Measurements from ENCODE around the gene NMT2. TPM values are rescaled to one million over a fixed set of nuclear protein-coding genes. Genes with fewer than 3 reads are reported as not detected.

The NMT2 gene
- total RNA-seq, 1 donor from 2014 or later = 9.4 TPM

DNA sequence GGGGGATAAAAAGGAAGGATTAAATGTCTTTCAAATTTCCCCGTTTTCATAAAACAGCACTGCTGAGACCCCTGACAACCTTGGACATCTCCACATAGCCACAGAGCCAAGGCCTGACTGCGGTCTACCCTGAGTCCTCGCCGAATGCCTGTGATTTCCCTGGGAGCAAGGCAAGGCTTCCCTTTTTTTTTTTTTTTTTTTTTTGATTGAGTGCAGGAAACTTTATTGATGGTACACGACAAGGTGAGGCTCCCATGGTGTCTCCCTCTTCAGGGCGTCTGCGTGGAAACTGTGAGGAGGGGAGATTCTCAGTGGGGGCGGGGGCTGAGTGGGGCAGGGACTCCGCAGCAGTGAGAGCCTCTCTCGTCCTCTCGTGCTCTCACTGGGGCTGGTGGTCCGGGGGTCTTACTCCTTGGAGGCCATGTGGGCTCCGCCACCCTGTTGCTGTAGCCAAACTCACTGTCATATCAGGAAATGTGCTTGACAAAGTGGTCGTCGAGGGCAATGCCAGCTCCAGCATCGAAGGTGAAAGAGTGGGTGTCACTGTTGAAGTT, 75.6 kb downstream of the NMT2 start:
- no peak overlapping the region for H3K27ac Mint-ChIP-seq
- no peaks in the 10 kb centered on the region for H3K9me3 Mint-ChIP-seq
- intact Hi-C loops (cut with micrococcal nuclease) = no loop called here
- H3K36me3 Mint-ChIP-seq (ENCODE audit: low read depth) = peaks cover 5% of the 10 kb centered on the region
- H3K27me3 Mint-ChIP-seq (ENCODE audit: insufficient read depth) = peaks cover 12% of the 10 kb centered on the region
- no peak overlapping the region for H3K4me3 Mint-ChIP-seq
- H3K4me1 Mint-ChIP-seq (ENCODE audit: low read depth) = peaks cover 14% of the 10 kb centered on the region
- DNase-seq (ENCODE audit: low spot score) = no peak

DNA sequence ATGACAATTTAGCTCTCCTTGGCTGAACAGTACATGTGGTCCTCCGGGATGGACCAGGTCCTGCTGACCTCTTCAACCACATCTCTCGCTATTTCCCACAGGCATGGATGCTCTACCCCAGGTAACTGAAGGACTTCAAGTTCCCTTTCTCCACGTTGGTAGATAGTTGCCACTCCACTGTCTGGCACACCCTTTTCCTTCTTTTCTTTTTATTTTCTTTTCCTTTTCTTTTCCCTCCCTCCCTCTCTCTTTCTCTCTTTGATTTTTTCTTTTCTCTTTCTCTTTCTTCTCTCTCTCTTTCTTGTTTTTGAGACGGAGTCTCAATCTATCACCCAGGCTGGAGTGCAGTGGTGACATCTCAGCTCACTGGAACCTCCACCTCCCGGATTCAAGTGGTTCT, 77.1 kb downstream of the NMT2 start:
- DNase-seq (ENCODE audit: low spot score) = no peak
- intact Hi-C loops (cut with micrococcal nuclease) = no loop called here
- Mint-ChIP-seq H3K4me3 (no peak overlapping the region), H3K4me1 (ENCODE audit: low read depth) (peaks cover 5% of the 10 kb centered on the region), H3K27ac (no peak overlapping the region), H3K27me3 (ENCODE audit: insufficient read depth) (peaks cover 16% of the 10 kb centered on the region), H3K36me3 (ENCODE audit: low read depth) (no peaks in the 10 kb centered on the region), H3K9me3 (no peaks in the 10 kb centered on the region)

DNA sequence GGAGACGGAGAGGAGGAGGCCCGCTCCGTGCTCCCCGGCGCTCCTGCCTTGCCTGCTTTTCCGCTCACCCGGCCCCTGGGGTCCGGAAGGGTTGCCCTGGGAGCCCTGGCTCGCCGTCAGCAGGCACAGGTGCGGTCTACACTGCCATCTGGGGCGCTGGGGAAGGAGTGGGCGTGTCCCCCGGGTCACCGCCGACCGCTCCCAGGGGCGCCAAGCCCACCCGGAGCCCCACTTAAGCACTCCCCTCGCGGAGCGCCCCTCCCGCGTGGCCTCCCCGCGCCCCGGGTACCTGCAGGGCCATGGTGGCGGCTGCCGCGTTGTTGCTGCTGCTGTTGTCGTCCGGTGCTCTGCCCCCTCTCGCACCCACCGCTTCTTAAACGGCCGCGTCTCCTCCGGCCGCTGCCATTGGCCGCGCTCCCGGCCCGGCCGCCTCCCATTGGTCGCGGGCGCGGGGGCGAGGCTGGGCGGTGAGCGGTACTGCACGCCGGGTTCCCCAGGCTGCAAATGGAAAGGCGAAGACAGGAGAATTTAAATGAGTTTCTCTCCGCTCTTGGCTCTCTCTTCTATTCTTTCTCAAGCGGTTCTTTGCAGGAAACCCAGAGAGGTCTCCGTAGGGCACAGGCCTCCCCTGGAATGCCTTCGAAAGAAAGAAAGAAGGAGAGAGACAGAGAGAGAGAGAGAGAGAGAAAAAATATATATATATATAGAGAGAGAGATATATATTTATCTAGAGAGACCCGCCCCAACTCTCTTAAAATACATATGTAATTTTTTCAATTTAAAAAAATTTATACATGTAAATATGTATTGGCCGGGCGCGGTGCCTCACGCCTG, 79.8 kb downstream of the NMT2 start, which contains the start of gene ACBD7:
Gene ACBD7 (minus strand): TSS at position 349 of the 834 bp plus-strand sequence. CDS start 48 bp downstream, at position 301.
- Mint-ChIP-seq H3K9me3 (no peaks in the 10 kb centered on the region), H3K4me3 (peak within 1 kb of the TSS; percentile 69), H3K27me3 (ENCODE audit: insufficient read depth) (peaks cover 12% of the 10 kb centered on the region), H3K27ac (no peak within 1 kb of the TSS), H3K4me1 (ENCODE audit: low read depth) (peaks cover 5% of the 10 kb centered on the region), H3K36me3 (ENCODE audit: low read depth) (no peaks in the 10 kb centered on the region)
- intact Hi-C loops (cut with micrococcal nuclease) = loop anchor here (1.0 to 5.0 kb wide), 2 partner anchors 9 to 1181 kb away; partner anchors contain the start of gene RPP38
- DNase-seq (ENCODE audit: low spot score) = peak; percentile 81

DNA sequence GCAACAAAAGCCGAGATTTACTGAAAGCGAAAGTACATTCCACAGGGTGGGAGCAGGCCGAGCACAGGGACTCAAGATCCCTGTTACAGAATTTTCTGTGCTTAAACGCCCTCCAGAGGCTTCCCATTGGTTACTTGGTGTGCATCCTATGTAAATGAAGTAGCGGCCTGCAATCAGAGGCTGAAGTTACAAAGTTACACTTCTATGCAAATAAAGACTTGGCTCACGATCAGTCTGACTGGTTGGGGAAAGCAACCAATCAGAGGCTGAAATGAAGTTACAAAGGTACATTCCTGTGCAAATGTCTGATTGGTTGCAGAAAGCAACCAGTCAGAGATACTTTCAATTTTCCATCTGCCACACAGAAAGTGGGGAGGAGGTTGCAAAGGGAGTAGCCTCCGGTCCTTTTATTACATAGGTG, 84.0 kb downstream of the NMT2 start:
- Mint-ChIP-seq H3K4me1 (ENCODE audit: low read depth) (peaks cover 5% of the 10 kb centered on the region), H3K4me3 (no peak overlapping the region)
- intact Hi-C loops (cut with micrococcal nuclease) = no loop called here

DNA sequence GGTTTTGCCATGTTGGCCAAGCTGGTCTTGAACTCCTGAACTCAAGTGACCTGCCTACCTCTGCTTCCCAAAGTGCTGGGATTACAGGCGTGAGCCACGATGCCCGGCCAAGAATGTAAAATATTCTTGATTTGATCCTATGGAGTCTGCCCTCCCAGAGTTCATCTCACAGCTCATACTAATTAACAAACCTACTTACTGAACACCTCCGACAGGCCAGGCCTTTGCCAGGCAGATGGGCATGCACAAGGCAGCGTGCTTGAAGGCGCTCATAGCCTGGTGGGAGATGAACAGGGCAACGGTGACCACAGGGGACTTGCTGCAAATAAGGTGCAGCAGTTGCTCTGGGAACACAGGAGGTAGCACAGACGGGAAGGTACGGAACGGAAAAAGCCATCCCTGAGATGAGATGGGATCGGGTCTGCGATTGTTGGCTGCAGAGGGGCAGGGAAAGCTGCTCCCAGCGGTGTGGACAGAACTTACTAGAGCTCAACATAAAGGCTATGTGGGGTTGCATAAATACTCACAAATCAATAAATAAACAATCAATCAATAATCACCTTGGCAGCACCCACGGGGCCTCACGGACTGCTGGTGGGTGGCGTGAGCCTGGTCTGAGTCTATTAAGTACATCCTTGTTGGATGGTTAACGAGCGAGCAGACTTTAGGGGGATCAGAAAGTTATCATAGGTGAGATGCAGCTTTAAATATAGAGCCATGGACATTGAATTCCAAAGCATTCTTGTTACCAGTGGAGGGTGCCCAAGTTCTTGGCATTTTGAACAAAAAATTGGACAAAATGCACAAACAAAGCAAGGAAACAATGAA, 84.6 kb downstream of the NMT2 start:
- no peak overlapping the region for H3K4me3 Mint-ChIP-seq
- intact Hi-C loops (cut with micrococcal nuclease) = no loop called here
- no peaks in the 10 kb centered on the region for H3K9me3 Mint-ChIP-seq
- H3K4me1 Mint-ChIP-seq (ENCODE audit: low read depth) = peaks cover 5% of the 10 kb centered on the region
- DNase-seq (ENCODE audit: low spot score) = no peak
- peaks cover 10% of the 10 kb centered on the region for H3K27me3 Mint-ChIP-seq (ENCODE audit: insufficient read depth)
- no peak overlapping the region for H3K27ac Mint-ChIP-seq
- no peaks in the 10 kb centered on the region for H3K36me3 Mint-ChIP-seq (ENCODE audit: low read depth)

More for the DNA sequence above, 84.0 kb downstream of the NMT2 start:
- Mint-ChIP-seq H3K27ac (no peak overlapping the region), H3K36me3 (ENCODE audit: low read depth) (no peaks in the 10 kb centered on the region), H3K27me3 (ENCODE audit: insufficient read depth) (peaks cover 10% of the 10 kb centered on the region), H3K9me3 (no peaks in the 10 kb centered on the region)
- no peak for DNase-seq (ENCODE audit: low spot score)

GRCh38 chr10:15075421-15075820, 93.1 kb downstream of the NMT2 start:
- no peaks in the 10 kb centered on the region for H3K9me3 Mint-ChIP-seq
- H3K4me1 Mint-ChIP-seq (ENCODE audit: low read depth) = no peaks in the 10 kb centered on the region
- no peak overlapping the region for H3K4me3 Mint-ChIP-seq
- DNase-seq (ENCODE audit: low spot score) = no peak
- no peak overlapping the region for H3K27ac Mint-ChIP-seq
- H3K27me3 Mint-ChIP-seq (ENCODE audit: insufficient read depth) = no peaks in the 10 kb centered on the region
- intact Hi-C loops (cut with micrococcal nuclease) = no loop called here
- H3K36me3 Mint-ChIP-seq (ENCODE audit: low read depth) = no peaks in the 10 kb centered on the region

DNA sequence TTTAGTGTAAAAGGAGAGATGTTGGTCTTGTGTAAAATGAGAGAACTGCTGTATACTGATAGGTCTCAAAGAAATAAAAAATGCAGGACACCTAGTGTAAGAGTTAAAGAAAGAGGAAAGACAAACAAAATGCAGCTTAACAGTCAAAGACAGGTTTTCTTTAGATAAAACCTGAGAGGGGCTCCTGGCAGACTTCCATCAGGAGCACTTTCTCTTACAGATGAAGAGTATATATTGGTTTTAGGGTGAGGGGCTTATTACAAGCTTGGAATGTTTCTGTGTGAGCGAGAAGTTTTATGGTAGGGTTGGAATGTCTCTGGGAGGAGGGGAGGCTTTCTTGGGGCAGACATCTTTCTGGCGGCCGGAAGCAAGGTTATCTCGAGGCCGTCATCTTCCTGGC, 96.1 kb downstream of the NMT2 start:
- H3K27me3 Mint-ChIP-seq (ENCODE audit: insufficient read depth) = no peaks in the 10 kb centered on the region
- H3K9me3 Mint-ChIP-seq = no peaks in the 10 kb centered on the region
- H3K27ac Mint-ChIP-seq = no peak overlapping the region
- H3K36me3 Mint-ChIP-seq (ENCODE audit: low read depth) = no peaks in the 10 kb centered on the region
- intact Hi-C loops (cut with micrococcal nuclease) = no loop called here
- no peak for DNase-seq (ENCODE audit: low spot score)
- H3K4me1 Mint-ChIP-seq (ENCODE audit: low read depth) = no peaks in the 10 kb centered on the region
- H3K4me3 Mint-ChIP-seq = no peak overlapping the region

DNA sequence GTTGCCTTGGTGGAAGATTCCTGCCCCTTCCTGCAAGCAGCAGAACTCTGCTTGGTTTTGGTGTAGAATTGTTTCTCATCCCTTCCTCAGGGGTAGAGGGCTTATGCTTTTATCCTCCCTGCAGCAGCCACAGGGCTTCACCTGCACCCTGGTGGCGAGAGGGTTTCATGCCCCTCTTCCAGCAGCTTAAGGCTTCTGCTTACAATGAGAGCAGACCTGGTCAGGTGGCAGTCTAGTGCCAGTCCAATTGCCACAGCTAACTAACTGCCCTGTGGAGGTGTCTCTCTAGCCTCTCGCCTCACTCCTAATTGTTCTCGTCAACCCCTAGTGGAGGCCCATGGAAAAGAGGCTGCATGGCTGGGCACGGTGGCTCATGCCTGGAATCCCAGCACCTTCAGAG, 99.3 kb downstream of the NMT2 start:
- Mint-ChIP-seq H3K36me3 (ENCODE audit: low read depth) (no peaks in the 10 kb centered on the region), H3K9me3 (no peaks in the 10 kb centered on the region), H3K27ac (no peak overlapping the region), H3K4me3 (no peak overlapping the region), H3K4me1 (ENCODE audit: low read depth) (no peaks in the 10 kb centered on the region), H3K27me3 (ENCODE audit: insufficient read depth) (peaks cover 4% of the 10 kb centered on the region)
- no peak for DNase-seq (ENCODE audit: low spot score)
- intact Hi-C loops (cut with micrococcal nuclease) = no loop called here

- Mint-ChIP-seq H3K4me3 (no peak overlapping the region), H3K36me3 (ENCODE audit: low read depth) (no peaks in the 10 kb centered on the region), H3K4me1 (ENCODE audit: low read depth) (no peaks in the 10 kb centered on the region), H3K27me3 (ENCODE audit: insufficient read depth) (peaks cover 4% of the 10 kb centered on the region), H3K27ac (no peak overlapping the region), H3K9me3 (no peaks in the 10 kb centered on the region)
- DNase-seq (ENCODE audit: low spot score) = no peak
- intact Hi-C loops (cut with micrococcal nuclease) = no loop called here
Observed at GRCh38 chr10:15068802-15069201, 99.7 kb downstream of the NMT2 start.

DNA sequence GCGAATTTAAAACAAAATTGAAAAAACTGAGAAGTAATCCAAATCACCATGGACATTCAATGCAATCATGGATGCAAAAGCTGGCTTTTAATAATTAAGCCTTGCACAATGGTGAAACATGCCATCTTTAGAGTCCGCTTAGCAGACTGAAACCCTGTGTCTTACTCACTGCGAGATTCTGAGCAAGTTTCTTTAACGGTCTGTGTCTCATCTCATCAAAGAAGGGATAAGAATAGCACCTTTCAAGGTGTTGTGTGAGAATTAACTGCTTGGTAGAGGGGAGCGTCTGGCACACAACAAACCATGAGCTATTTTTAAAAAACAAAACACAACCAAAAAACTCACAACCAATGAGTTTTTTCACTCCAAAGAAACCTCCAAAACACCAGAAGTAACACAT, 101.3 kb downstream of the NMT2 start:
- no peaks in the 10 kb centered on the region for H3K9me3 Mint-ChIP-seq
- no peak overlapping the region for H3K4me3 Mint-ChIP-seq
- intact Hi-C loops (cut with micrococcal nuclease) = no loop called here
- H3K4me1 Mint-ChIP-seq (ENCODE audit: low read depth) = no peaks in the 10 kb centered on the region
- H3K27me3 Mint-ChIP-seq (ENCODE audit: insufficient read depth) = peaks cover 5% of the 10 kb centered on the region
- no peaks in the 10 kb centered on the region for H3K36me3 Mint-ChIP-seq (ENCODE audit: low read depth)
- H3K27ac Mint-ChIP-seq = no peak overlapping the region
- DNase-seq (ENCODE audit: low spot score) = no peak

DNA sequence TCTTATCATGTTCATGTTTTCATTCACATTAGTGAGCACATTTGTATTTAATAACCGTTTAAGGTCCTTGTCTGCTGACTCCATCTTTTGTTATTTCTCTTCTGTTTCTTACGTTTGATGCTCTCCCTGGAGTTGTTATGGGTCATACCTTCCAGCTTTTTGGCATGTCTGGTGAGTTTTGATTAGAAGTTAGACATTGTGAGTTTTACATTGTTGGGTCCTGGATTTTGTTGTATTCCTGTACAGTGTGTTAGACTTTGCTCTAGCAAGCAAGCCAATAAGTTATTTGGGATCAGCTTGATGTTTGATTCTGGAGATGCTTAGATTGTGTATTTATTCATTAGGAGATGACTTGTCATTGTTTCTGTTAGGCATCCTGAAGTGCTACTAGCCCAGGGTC, 107.9 kb downstream of the NMT2 start:
- Mint-ChIP-seq H3K27ac (no peak overlapping the region), H3K4me1 (ENCODE audit: low read depth) (no peaks in the 10 kb centered on the region)

DNA sequence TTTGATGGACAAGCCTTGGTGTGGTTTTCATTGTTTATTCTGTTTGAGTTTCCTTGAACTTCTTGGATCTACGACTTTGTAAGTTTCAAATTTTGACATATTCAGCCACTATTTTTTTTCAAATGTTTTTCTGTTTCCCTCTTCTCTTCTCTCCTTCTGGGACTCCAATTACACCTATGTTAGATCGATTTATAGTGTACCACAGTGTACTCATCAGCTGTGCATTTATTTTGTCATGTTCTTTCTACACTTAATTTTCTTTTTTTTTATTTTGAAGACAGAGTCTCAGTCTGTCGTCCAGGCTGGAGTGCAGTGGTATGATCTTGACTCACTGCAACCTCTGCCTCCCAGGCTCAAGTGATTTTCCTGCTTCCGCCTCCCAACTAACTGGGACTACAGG, 108.6 kb downstream of the NMT2 start:
- Mint-ChIP-seq H3K36me3 (ENCODE audit: low read depth) (peaks cover 5% of the 10 kb centered on the region), H3K27me3 (ENCODE audit: insufficient read depth) (peaks cover 9% of the 10 kb centered on the region), H3K4me1 (ENCODE audit: low read depth) (no peaks in the 10 kb centered on the region), H3K4me3 (no peak overlapping the region), H3K27ac (no peak overlapping the region), H3K9me3 (peaks cover 11% of the 10 kb centered on the region)
- DNase-seq (ENCODE audit: low spot score) = no peak
- intact Hi-C loops (cut with micrococcal nuclease) = no loop called here

More for the DNA sequence above, 107.9 kb downstream of the NMT2 start:
- Mint-ChIP-seq H3K27me3 (ENCODE audit: insufficient read depth) (peaks cover 13% of the 10 kb centered on the region), H3K9me3 (peaks cover 11% of the 10 kb centered on the region), H3K4me3 (no peak overlapping the region), H3K36me3 (ENCODE audit: low read depth) (peaks cover 5% of the 10 kb centered on the region)
- intact Hi-C loops (cut with micrococcal nuclease) = no loop called here
- no peak for DNase-seq (ENCODE audit: low spot score)

DNA sequence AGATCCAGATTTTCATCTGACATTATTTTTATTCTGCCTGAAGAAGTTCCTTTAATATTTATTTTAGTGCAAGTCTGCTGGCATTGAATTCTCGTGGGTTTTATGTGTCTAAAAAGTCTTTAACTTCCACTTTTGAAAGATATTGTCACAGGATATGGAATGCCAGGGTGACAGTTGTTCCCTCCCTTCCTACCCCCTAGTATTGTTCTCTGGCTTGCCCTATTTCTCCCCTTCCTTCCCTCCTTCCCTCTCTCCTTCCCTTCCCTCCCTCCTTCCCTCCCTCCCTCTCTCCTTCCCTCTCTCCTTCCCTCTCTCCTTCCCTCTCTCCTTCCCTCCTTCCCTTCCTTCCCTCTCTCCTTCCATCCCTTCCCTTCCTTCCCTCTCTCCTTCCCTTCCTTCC, 109.8 kb downstream of the NMT2 start:
- H3K9me3 Mint-ChIP-seq = peaks cover 11% of the 10 kb centered on the region
- H3K27ac Mint-ChIP-seq = no peak overlapping the region
- H3K36me3 Mint-ChIP-seq (ENCODE audit: low read depth) = peaks cover 5% of the 10 kb centered on the region
- no peak for DNase-seq (ENCODE audit: low spot score)
- no peak overlapping the region for H3K4me3 Mint-ChIP-seq
- H3K4me1 Mint-ChIP-seq (ENCODE audit: low read depth) = no peaks in the 10 kb centered on the region
- intact Hi-C loops (cut with micrococcal nuclease) = no loop called here
- H3K27me3 Mint-ChIP-seq (ENCODE audit: insufficient read depth) = peaks cover 9% of the 10 kb centered on the region

Data from activated T-helper 1 cell treated with anti-CD3 and anti-CD28 coated beads, Interleukin-12 subunit alpha, Interleukin-12 subunit beta, Interleukin-2, Interleukin-4 antibody, amounts not matched to agents 30 ng/mL and 10 ng/mL and 1 ng/mL, durations not matched to agents 14 hours and 24 hours and 36 hours (primary cell).